WTC11 (cell line): Measurements from ENCODE around the gene PPP1R3F. TPM values are rescaled to one million over a fixed set of nuclear protein-coding genes. Genes with fewer than 3 reads are reported as not detected.

Experiments
- ATAC-seq: fragments of 200-7000 bp; cut with Tn5 transposase; 2 replicates; pipeline ENCODE4 v1.10.0; 2021; ENCODE audit warnings: mild to moderate bottlenecking, moderate library complexity
- CTCF ChIA-PET: fragments of 300-600 bp; sonication (Branson Sonifier 250); formaldehyde crosslinking; loops from one replicate; lab custom pipeline; 2021; ENCODE audit warnings: antibody characterized with exemption; lab: Charles Lee
- POLR2A ChIA-PET: fragments of 350-600 bp; sonication (Branson Sonifier 250); formaldehyde crosslinking; loops from one replicate; lab custom pipeline; 2021; ENCODE audit warnings: antibody characterized with exemption; lab: Charles Lee
- DNase-seq: peaks from one replicate; pipeline ENCODE4 v3.0.0; 2021; ENCODE audit warnings: low spot score
- H3K27ac Mint-ChIP-seq: 2 replicates; pipeline ENCODE4 v1.8.0; 2021; ENCODE audit warnings: mixed read lengths
- H3K27me3 Mint-ChIP-seq: 2 replicates; pipeline ENCODE4 v1.8.0; 2021; ENCODE audit warnings: low read depth, mild to moderate bottlenecking, moderate library complexity, mixed read lengths
- H3K36me3 Mint-ChIP-seq: 2 replicates; pipeline ENCODE4 v1.8.0; 2021; ENCODE audit warnings: mixed read lengths
- H3K4me1 Mint-ChIP-seq: 2 replicates; pipeline ENCODE4 v1.8.0; 2022; ENCODE audit warnings: mixed read lengths
- H3K4me3 Mint-ChIP-seq: 2 replicates; pipeline ENCODE4 v1.8.0; 2021; ENCODE audit warnings: mild to moderate bottlenecking, moderate library complexity, mixed read lengths
- H3K9me3 Mint-ChIP-seq: 2 replicates; pipeline ENCODE4 v1.8.0; 2021; ENCODE audit warnings: mixed read lengths
- ATF1 ChIP-seq: sonication (generic); formaldehyde crosslinking; IDR thresholded peaks from 2 replicates; pipeline ENCODE4 v1.8.1; 2023; ENCODE audit warnings: mild to moderate bottlenecking, moderate library complexity, missing genetic modification reagents
- ATF6 ChIP-seq: sonication (generic); formaldehyde crosslinking; IDR thresholded peaks from 2 replicates; pipeline ENCODE4 v1.8.1; 2023; ENCODE audit warnings: mild to moderate bottlenecking, missing genetic modification reagents
- GTF2I ChIP-seq: fragments of 250-450 bp; sonication (Bioruptor Pico); conservative IDR thresholded peaks from 2 replicates; pipeline ENCODE4 v1.4.0; 2021; ENCODE audit warnings: mild to moderate bottlenecking
- MLX ChIP-seq: sonication (generic); formaldehyde crosslinking; IDR thresholded peaks from 2 replicates; pipeline ENCODE4 v1.8.1; 2023; ENCODE audit warnings: mild to moderate bottlenecking, missing genetic modification reagents, moderate library complexity
- MYBL2 ChIP-seq: sonication (generic); formaldehyde crosslinking; IDR thresholded peaks from 2 replicates; pipeline ENCODE4 v1.8.1; 2023; ENCODE audit warnings: mild to moderate bottlenecking, moderate library complexity, missing genetic modification reagents
- NFYB ChIP-seq: sonication (generic); formaldehyde crosslinking; conservative IDR thresholded peaks from 2 replicates; pipeline ENCODE4 v1.8.0; 2022; ENCODE audit warnings: low read depth, missing genetic modification reagents
- SP1 ChIP-seq: sonication (generic); formaldehyde crosslinking; conservative IDR thresholded peaks from 2 replicates; pipeline ENCODE4 v1.8.1; 2022; ENCODE audit warnings: missing genetic modification reagents
- TCF7 ChIP-seq: sonication (generic); formaldehyde crosslinking; IDR thresholded peaks from 2 replicates; pipeline ENCODE4 v1.8.0; 2022; ENCODE audit warnings: mild to moderate bottlenecking, low read depth, missing genetic modification reagents, moderate library complexity
- TP53 ChIP-seq: sonication (generic); formaldehyde crosslinking; IDR thresholded peaks from 2 replicates; pipeline ENCODE4 v1.8.1; 2023; ENCODE audit warnings: mild to moderate bottlenecking, missing genetic modification reagents
- ZNF423 ChIP-seq: fragments of 250-450 bp; sonication (Bioruptor Pico); IDR thresholded peaks from 2 replicates; pipeline ENCODE4 v2.1.2; 2022; ENCODE audit warnings: mild to moderate bottlenecking, moderate library complexity
- ZNF512 ChIP-seq: sonication (generic); formaldehyde crosslinking; IDR thresholded peaks from 2 replicates; pipeline ENCODE4 v1.8.1; 2022; ENCODE audit warnings: missing genetic modification reagents, borderline replicate concordance
- ZNF532 ChIP-seq: fragments of 250-450 bp; sonication (Bioruptor Pico); IDR thresholded peaks from 2 replicates; pipeline ENCODE4 v1.9.0; 2021; ENCODE audit warnings: mild to moderate bottlenecking, borderline replicate concordance
- total RNA-seq: library from RNA; stranded (reverse); gene quantifications from 3 replicates; pipeline ENCODE4 v1.2.3, GENCODE V29; 2021
- TF ChIP-seq, protein P1 (sequence below): sonication (generic); formaldehyde crosslinking; IDR thresholded peaks from 2 replicates; pipeline ENCODE4 v1.8.1; 2022; ENCODE audit warnings: low read depth, missing genetic modification reagents, borderline replicate concordance
- TF ChIP-seq, protein P2 (sequence below): sonication (generic); formaldehyde crosslinking; conservative IDR thresholded peaks from 2 replicates; pipeline ENCODE4 v1.8.1; 2023; ENCODE audit warnings: mild to moderate bottlenecking, low read depth, missing genetic modification reagents, moderate library complexity
- TF ChIP-seq, protein P3 (sequence below): fragments of 250-450 bp; sonication (Bioruptor Pico); IDR thresholded peaks from 2 replicates; pipeline ENCODE4 v1.9.0; 2021; ENCODE audit warnings: moderate library complexity, mild to moderate bottlenecking, inconsistent platforms, borderline replicate concordance
- TF ChIP-seq, protein P4 (sequence below): sonication (generic); formaldehyde crosslinking; IDR thresholded peaks from 2 replicates; pipeline ENCODE4 v1.8.1; 2023; ENCODE audit warnings: mild to moderate bottlenecking, missing genetic modification reagents

Gene PPP1R3F
- total RNA-seq, 1 experiment from 2014 or later = 7.0 TPM

DNA sequence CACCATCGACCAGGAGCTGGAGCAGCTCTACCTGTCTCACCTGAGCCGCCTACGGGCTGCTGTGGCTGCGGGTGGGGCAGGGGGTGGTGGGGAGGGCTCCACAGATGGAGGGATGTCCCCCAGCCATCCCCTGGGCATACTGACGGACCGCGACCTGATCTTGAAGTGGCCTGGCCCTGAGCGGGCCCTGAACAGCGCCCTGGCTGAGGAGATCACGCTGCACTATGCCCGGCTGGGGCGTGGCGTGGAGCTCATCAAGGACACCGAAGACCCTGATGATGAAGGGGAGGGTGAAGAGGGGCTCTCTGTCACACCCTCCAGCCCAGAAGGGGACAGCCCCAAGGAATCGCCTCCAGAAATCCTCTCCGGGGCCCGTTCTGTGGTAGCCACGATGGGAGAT, 16.5 kb downstream of the PPP1R3F start (continued):
- TF ChIP-seq MLX (CRISPR knock-in tag) = no peak
- no peak for TF ChIP-seq ATF1 (CRISPR knock-in tag)
- no peak for TF ChIP-seq ZNF532
- no peak for TF ChIP-seq TCF7 (CRISPR knock-in tag)

- no peaks in the 10 kb centered on the region for H3K27me3 Mint-ChIP-seq
- TF ChIP-seq, protein P1, sequence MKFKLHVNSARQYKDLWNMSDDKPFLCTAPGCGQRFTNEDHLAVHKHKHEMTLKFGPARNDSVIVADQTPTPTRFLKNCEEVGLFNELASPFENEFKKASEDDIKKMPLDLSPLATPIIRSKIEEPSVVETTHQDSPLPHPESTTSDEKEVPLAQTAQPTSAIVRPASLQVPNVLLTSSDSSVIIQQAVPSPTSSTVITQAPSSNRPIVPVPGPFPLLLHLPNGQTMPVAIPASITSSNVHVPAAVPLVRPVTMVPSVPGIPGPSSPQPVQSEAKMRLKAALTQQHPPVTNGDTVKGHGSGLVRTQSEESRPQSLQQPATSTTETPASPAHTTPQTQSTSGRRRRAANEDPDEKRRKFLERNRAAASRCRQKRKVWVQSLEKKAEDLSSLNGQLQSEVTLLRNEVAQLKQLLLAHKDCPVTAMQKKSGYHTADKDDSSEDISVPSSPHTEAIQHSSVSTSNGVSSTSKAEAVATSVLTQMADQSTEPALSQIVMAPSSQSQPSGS (CRISPR knock-in tag) = no peak
- TF ChIP-seq, protein P2, sequence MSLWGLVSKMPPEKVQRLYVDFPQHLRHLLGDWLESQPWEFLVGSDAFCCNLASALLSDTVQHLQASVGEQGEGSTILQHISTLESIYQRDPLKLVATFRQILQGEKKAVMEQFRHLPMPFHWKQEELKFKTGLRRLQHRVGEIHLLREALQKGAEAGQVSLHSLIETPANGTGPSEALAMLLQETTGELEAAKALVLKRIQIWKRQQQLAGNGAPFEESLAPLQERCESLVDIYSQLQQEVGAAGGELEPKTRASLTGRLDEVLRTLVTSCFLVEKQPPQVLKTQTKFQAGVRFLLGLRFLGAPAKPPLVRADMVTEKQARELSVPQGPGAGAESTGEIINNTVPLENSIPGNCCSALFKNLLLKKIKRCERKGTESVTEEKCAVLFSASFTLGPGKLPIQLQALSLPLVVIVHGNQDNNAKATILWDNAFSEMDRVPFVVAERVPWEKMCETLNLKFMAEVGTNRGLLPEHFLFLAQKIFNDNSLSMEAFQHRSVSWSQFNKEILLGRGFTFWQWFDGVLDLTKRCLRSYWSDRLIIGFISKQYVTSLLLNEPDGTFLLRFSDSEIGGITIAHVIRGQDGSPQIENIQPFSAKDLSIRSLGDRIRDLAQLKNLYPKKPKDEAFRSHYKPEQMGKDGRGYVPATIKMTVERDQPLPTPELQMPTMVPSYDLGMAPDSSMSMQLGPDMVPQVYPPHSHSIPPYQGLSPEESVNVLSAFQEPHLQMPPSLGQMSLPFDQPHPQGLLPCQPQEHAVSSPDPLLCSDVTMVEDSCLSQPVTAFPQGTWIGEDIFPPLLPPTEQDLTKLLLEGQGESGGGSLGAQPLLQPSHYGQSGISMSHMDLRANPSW = no peak
- TF ChIP-seq ATF6 (CRISPR knock-in tag) = no peak
- no peak for TF ChIP-seq SP1 (CRISPR knock-in tag)
- no peak for TF ChIP-seq NFYB (CRISPR knock-in tag)
- TF ChIP-seq, protein P3, sequence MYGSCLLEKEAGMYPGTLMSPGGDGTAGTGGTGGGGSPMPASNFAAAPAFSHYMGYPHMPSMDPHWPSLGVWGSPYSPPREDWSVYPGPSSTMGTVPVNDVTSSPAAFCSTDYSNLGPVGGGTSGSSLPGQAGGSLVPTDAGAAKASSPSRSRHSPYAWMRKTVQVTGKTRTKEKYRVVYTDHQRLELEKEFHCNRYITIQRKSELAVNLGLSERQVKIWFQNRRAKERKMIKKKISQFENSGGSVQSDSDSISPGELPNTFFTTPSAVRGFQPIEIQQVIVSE (CRISPR knock-in tag) = no peak
- TF ChIP-seq ZNF512 (CRISPR knock-in tag) = no peak
- TF ChIP-seq GTF2I = no peak
- TF ChIP-seq MYBL2 (CRISPR knock-in tag) = no peak
- no peak for TF ChIP-seq ZNF423 (CRISPR knock-in tag)
- TF ChIP-seq TP53 (CRISPR knock-in tag) = no peak
- TF ChIP-seq, protein P4, sequence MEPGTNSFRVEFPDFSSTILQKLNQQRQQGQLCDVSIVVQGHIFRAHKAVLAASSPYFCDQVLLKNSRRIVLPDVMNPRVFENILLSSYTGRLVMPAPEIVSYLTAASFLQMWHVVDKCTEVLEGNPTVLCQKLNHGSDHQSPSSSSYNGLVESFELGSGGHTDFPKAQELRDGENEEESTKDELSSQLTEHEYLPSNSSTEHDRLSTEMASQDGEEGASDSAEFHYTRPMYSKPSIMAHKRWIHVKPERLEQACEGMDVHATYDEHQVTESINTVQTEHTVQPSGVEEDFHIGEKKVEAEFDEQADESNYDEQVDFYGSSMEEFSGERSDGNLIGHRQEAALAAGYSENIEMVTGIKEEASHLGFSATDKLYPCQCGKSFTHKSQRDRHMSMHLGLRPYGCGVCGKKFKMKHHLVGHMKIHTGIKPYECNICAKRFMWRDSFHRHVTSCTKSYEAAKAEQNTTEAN (CRISPR knock-in tag) = no peak
- H3K4me3 Mint-ChIP-seq = no peak overlapping the region
- POLR2A ChIA-PET = no interaction called here
- no peaks in the 10 kb centered on the region for H3K9me3 Mint-ChIP-seq
- no peak for DNase-seq
- H3K27ac Mint-ChIP-seq = no peak overlapping the region
- no peaks in the 10 kb centered on the region for H3K36me3 Mint-ChIP-seq
- H3K4me1 Mint-ChIP-seq = peaks cover 8% of the 10 kb centered on the region
- no peak for ATAC-seq
- CTCF ChIA-PET = no interaction called here
Observed at GRCh38 chrX:49286581-49286980, 17.0 kb downstream of the PPP1R3F start.
